ENCODE measurements around the gene SMC6. TPM values are rescaled to one million over a fixed set of nuclear protein-coding genes. Genes with fewer than 3 reads are reported as not detected.

Gene SMC6
- total and polyA plus RNA-seq, 10 of the 15 experiments (the other 5 are each of a cell fraction or from before 2014, with no cell fraction given): 12.8 to 63.8 (median 38.8) TPM

DNA sequence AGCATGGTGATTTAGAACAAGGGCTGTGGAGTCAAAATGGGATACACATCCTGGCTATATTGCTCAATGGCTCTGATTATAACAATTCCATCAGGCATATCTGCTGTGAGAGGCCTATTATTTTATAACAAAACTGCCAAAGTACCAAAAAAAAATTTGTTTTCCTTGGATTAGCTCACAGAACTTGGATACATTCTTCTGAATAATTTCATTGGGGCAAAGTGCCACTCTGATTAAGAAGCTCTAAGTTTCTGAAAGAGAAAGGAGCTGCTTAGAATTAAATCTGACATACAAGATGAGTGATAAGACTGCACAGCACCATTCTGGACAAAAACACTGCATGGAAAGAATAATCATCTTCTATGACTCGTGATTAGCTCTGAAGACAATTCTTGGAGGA is 85.7 kb downstream of the SMC6 start:
- RAD21 ChIA-PET (ENCODE audit: unreplicated experiment): interaction anchor here (1.8 kb wide), 1 partner anchor 21 kb away, joined by 7 read pairs; no protein-coding TSS in a partner anchor
- no TSS peak for BruUV-seq (replicated peaks)
- no peak overlapping the region for H3K27ac ChIP-seq (ENCODE audit: control insufficient read depth, insufficient read depth)
- intact Hi-C loops (cut with micrococcal nuclease; ENCODE audit: unreplicated experiment) (loop anchor here (5.0 kb wide), 1 partner anchor 896 kb away; no protein-coding TSS in a partner anchor), in situ Hi-C loops (cut with MboI) (loop anchor here (5.0 kb wide), 1 partner anchor 191 kb away; no protein-coding TSS in a partner anchor)
- H3K36me3 ChIP-seq (ENCODE audit: control insufficient read depth in 2 of 2, insufficient read depth in 2 of 2, low read length in 1 of 2): peaks cover 5 to 24% of the 10 kb centered on the region in 2 experiments
- no peak overlapping the region for H2AFZ ChIP-seq (ENCODE audit: control insufficient read depth, low read depth, low read length)
- H4K20me1 ChIP-seq (ENCODE audit: control insufficient read depth, insufficient read depth): no peaks in the 10 kb centered on the region
- H3K9ac ChIP-seq (ENCODE audit: control insufficient read depth, insufficient read depth, low read length): no peak overlapping the region
- DNase-seq (ENCODE audit: low read depth, low spot score) (no peak), ATAC-seq (no peak), FAIRE-seq (no peak)
- CTCF ChIA-PET: interaction anchor here (0.9 to 24.9 kb wide), 4 partner anchors 17 to 197 kb away, joined by 4 to 604 read pairs (median 58); no protein-coding TSS in a partner anchor
- POLR2A ChIA-PET: interaction anchor here (0.6 kb wide), 1 partner anchor 26 kb away, joined by 6 read pairs; no protein-coding TSS in a partner anchor
- H3K9me3 ChIP-seq (replicated peaks; ENCODE audit: control insufficient read depth, insufficient read depth, low read length): no peaks in the 10 kb centered on the region
- H3K4me2 ChIP-seq (ENCODE audit: control insufficient read depth, insufficient read depth): no peak overlapping the region
- no peaks in the 10 kb centered on the region for H3K27me3 ChIP-seq (replicated peaks in 1 of 2; ENCODE audit: control insufficient read depth in 2 of 2, insufficient read depth in 2 of 2, low read length in 1 of 2)
- 100% methylated on average over 1 of the region's 1 CpG for WGBS (ENCODE audit: insufficient coverage, insufficient replicate concordance, low lambda C conversion rate, missing lambda C conversion rate)
- H3K4me3 ChIP-seq: no peak overlapping the region
- H3K79me2 ChIP-seq (ENCODE audit: control insufficient read depth, insufficient read depth, low read length): no peaks in the 10 kb centered on the region
- SMC1A ChIA-PET (ENCODE audit: uncharacterized antibody, unreplicated experiment): interaction anchor here (0.8 to 11.1 kb wide), 4 partner anchors 7 to 343 kb away, joined by 3 to 165 read pairs (median 42); no protein-coding TSS in a partner anchor
- no peaks in the 10 kb centered on the region for H3K4me1 ChIP-seq (ENCODE audit: control insufficient read depth, insufficient read depth, low read length)
- TF ChIP-seq POLR2A (IDR thresholded peaks at IDR 0.05; ENCODE audit: low read depth, low read length) (no peak), KDM1A (IDR thresholded peaks at IDR 0.05; ENCODE audit: borderline replicate concordance) (no peak)

DNA sequence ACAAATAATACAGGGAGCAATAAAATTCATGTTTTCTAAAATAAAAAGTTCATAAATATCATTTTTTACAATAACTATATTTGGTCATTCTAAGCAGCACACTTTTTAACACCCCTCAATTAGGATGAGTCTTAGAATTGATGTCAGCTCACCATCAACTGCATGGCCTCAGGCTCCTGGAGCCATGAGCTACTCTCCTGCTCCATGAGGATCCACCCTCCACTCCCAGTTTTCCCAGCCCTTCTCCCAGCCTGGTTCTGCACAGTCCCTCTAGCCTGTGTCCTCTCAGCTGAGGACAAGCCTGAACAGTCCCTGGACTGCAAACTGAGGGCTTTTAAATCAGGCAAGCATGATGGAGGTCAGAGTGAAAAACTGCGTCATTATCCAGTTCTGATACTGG is 89.1 kb downstream of the SMC6 start:
- H3K9ac ChIP-seq (ENCODE audit: control insufficient read depth, insufficient read depth, low read length): no peak overlapping the region
- no peak for ATAC-seq
- no peaks in the 10 kb centered on the region for H3K27me3 ChIP-seq (replicated peaks in 1 of 2; ENCODE audit: control insufficient read depth in 2 of 2, insufficient read depth in 2 of 2, low read length in 1 of 2)
- ChIA-PET POLR2A (no interaction called here), RAD21 (ENCODE audit: unreplicated experiment) (no interaction called here), CTCF (interaction anchor here (1.0 to 24.9 kb wide), 2 partner anchors 13 to 166 kb away, joined by 3 to 604 read pairs; no protein-coding TSS in a partner anchor), SMC1A (ENCODE audit: uncharacterized antibody, unreplicated experiment) (interaction anchor here (11.1 kb wide), 1 partner anchor 20 kb away, joined by 165 read pairs; no protein-coding TSS in a partner anchor)
- no peaks in the 10 kb centered on the region for H3K79me2 ChIP-seq (ENCODE audit: control insufficient read depth, insufficient read depth, low read length)
- H3K27ac ChIP-seq (ENCODE audit: control insufficient read depth, insufficient read depth): no peak overlapping the region
- no peaks in the 10 kb centered on the region for H4K20me1 ChIP-seq (ENCODE audit: control insufficient read depth, insufficient read depth)
- in situ Hi-C loops (cut with MboI) (no loop called here), intact Hi-C loops (cut with micrococcal nuclease; ENCODE audit: unreplicated experiment) (no loop called here)
- H3K4me3 ChIP-seq: no peak overlapping the region
- 95% methylated on average over 1 of the region's 1 CpG for WGBS (ENCODE audit: insufficient coverage, insufficient replicate concordance, low lambda C conversion rate, missing lambda C conversion rate)
- H2AFZ ChIP-seq (ENCODE audit: control insufficient read depth, low read depth, low read length): no peak overlapping the region
- peaks cover 4 to 29% of the 10 kb centered on the region in 2 experiments for H3K36me3 ChIP-seq (ENCODE audit: control insufficient read depth in 2 of 2, insufficient read depth in 2 of 2, low read length in 1 of 2)
- H3K4me2 ChIP-seq (ENCODE audit: control insufficient read depth, insufficient read depth): no peak overlapping the region
- no peaks in the 10 kb centered on the region for H3K9me3 ChIP-seq (replicated peaks; ENCODE audit: control insufficient read depth, insufficient read depth, low read length)
- H3K4me1 ChIP-seq (ENCODE audit: control insufficient read depth, insufficient read depth, low read length): peaks cover 3% of the 10 kb centered on the region; the same call in 1 of the 2 replicates
- no TSS peak for BruUV-seq (replicated peaks)
- DNase-seq (ENCODE audit: low read depth, low spot score): no peak
- no peak for FAIRE-seq
- TF ChIP-seq CEBPB (IDR thresholded peaks at IDR 0.05; ENCODE audit: borderline replicate concordance in 1 of 2, low read depth in 2 of 2, low read length in 2 of 2) (no peak), BHLHE40 (IDR thresholded peaks at IDR 0.05; ENCODE audit: borderline replicate concordance in 1 of 2, low read depth in 2 of 2, low read length in 1 of 2) (no peak), PML (IDR thresholded peaks at IDR 0.05; ENCODE audit: low read length) (no peak), EED (IDR thresholded peaks at IDR 0.05; ENCODE audit: low read depth) (no peak)
- TF ChIP-seq, protein P1, sequence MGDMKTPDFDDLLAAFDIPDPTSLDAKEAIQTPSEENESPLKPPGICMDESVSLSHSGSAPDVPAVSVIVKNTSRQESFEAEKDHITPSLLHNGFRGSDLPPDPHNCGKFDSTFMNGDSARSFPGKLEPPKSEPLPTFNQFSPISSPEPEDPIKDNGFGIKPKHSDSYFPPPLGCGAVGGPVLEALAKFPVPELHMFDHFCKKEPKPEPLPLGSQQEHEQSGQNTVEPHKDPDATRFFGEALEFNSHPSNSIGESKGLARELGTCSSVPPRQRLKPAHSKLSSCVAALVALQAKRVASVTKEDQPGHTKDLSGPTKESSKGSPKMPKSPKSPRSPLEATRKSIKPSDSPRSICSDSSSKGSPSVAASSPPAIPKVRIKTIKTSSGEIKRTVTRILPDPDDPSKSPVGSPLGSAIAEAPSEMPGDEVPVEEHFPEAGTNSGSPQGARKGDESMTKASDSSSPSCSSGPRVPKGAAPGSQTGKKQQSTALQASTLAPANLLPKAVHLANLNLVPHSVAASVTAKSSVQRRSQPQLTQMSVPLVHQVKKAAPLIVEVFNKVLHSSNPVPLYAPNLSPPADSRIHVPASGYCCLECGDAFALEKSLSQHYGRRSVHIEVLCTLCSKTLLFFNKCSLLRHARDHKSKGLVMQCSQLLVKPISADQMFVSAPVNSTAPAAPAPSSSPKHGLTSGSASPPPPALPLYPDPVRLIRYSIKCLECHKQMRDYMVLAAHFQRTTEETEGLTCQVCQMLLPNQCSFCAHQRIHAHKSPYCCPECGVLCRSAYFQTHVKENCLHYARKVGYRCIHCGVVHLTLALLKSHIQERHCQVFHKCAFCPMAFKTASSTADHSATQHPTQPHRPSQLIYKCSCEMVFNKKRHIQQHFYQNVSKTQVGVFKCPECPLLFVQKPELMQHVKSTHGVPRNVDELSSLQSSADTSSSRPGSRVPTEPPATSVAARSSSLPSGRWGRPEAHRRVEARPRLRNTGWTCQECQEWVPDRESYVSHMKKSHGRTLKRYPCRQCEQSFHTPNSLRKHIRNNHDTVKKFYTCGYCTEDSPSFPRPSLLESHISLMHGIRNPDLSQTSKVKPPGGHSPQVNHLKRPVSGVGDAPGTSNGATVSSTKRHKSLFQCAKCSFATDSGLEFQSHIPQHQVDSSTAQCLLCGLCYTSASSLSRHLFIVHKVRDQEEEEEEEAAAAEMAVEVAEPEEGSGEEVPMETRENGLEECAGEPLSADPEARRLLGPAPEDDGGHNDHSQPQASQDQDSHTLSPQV (IDR thresholded peaks at IDR 0.05): no peak
